Parathyroid adenoma (tissue), 2 donors: ENCODE results near the gene ABCC8.

Source experiments
- H2AFZ ChIP-seq: fragments of 300-600 bp; sonication (generic); one replicate; pipeline ENCODE4 v1.7.0; 2017; ENCODE audit warnings: antibody characterized with exemption, mild to moderate bottlenecking
- H3K27ac ChIP-seq: fragments of 300-600 bp; sonication (generic); one replicate; pipeline ENCODE4 v1.7.0; 2017
- H3K27me3 ChIP-seq: fragments of 300-600 bp; sonication (generic); one replicate; pipeline ENCODE4 v1.7.0; 2017; ENCODE audit warnings: low read length; ENCODE audit not compliant: control insufficient read depth, insufficient read depth
- H3K36me3 ChIP-seq: fragments of 300-600 bp; sonication (generic); one replicate; pipeline ENCODE4 v1.7.0; 2017; ENCODE audit warnings: low read length; ENCODE audit not compliant: control insufficient read depth, insufficient read depth
- H3K4me1 ChIP-seq: fragments of 300-600 bp; sonication (generic); one replicate; pipeline ENCODE4 v1.7.0; 2017; ENCODE audit warnings: control low read depth
- H3K4me2 ChIP-seq: fragments of 300-600 bp; sonication (generic); one replicate; pipeline ENCODE4 v1.7.0; 2017; ENCODE audit warnings: low read length
- H3K4me3 ChIP-seq: fragments of 300-600 bp; sonication (generic); one replicate; pipeline ENCODE4 v1.7.0; 2017; ENCODE audit warnings: low read depth, low read length
- H3K79me2 ChIP-seq: fragments of 300-600 bp; sonication (generic); one replicate; pipeline ENCODE4 v1.7.0; 2017; ENCODE audit warnings: control low read depth
- H3K9ac ChIP-seq: fragments of 300-600 bp; sonication (generic); one replicate; pipeline ENCODE4 v1.7.0; 2017; ENCODE audit warnings: mild to moderate bottlenecking
- H3K9me3 ChIP-seq: fragments of 300-600 bp; sonication (generic); one replicate; pipeline ENCODE4 v1.7.0; 2017; ENCODE audit warnings: low read length; ENCODE audit not compliant: control insufficient read depth
- TF ChIP-seq, protein P1 (sequence below): fragments of 300-600 bp; sonication (generic); IDR thresholded peaks from one replicate; pipeline ENCODE4 v1.7.0; 2017; ENCODE audit warnings: antibody characterized with exemption, mild to moderate bottlenecking
- donor health status: primary hyperparathyroidism.

ABCC8 gene

DNA sequence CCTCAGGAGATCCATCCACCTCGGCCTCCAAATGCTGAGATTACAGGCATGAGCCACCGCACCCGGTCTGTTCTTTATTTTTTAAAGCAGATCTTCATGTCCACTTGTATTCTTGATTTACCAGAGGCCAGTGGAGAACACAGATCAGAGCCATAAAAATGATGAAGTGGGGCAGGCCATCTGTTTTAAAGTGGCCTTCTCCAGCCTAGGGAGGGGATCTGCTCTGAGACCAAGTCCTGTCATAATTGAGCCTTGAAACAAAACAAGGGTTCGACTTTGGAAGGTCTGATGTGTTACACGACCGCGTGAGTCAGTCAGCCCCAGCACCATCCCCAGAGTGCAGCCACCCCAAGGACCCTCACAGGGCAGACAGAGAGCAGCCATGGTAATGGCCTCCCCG, 27.5 kb downstream of the ABCC8 start:
- H2AFZ ChIP-seq = no peak overlapping the region
- no peaks in the 10 kb centered on the region for H3K79me2 ChIP-seq
- no peak overlapping the region for H3K4me3 ChIP-seq
- no peak overlapping the region for H3K4me2 ChIP-seq
- no peak overlapping the region for H3K9ac ChIP-seq
- H3K9me3 ChIP-seq = no peaks in the 10 kb centered on the region
- H3K4me1 ChIP-seq = no peaks in the 10 kb centered on the region
- no peaks in the 10 kb centered on the region for H3K27me3 ChIP-seq
- H3K27ac ChIP-seq = no peak overlapping the region
- TF ChIP-seq, protein P1, sequence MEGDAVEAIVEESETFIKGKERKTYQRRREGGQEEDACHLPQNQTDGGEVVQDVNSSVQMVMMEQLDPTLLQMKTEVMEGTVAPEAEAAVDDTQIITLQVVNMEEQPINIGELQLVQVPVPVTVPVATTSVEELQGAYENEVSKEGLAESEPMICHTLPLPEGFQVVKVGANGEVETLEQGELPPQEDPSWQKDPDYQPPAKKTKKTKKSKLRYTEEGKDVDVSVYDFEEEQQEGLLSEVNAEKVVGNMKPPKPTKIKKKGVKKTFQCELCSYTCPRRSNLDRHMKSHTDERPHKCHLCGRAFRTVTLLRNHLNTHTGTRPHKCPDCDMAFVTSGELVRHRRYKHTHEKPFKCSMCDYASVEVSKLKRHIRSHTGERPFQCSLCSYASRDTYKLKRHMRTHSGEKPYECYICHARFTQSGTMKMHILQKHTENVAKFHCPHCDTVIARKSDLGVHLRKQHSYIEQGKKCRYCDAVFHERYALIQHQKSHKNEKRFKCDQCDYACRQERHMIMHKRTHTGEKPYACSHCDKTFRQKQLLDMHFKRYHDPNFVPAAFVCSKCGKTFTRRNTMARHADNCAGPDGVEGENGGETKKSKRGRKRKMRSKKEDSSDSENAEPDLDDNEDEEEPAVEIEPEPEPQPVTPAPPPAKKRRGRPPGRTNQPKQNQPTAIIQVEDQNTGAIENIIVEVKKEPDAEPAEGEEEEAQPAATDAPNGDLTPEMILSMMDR = no peak
- no peaks in the 10 kb centered on the region for H3K36me3 ChIP-seq

GRCh38 chr11:17446482-17446881, 30.2 kb downstream of the ABCC8 start:
- Histone ChIP-seq H3K4me2 (no peak overlapping the region), H3K27ac (no peak overlapping the region), H3K36me3 (no peaks in the 10 kb centered on the region), H3K9me3 (no peaks in the 10 kb centered on the region), H3K79me2 (no peaks in the 10 kb centered on the region), H3K9ac (no peak overlapping the region), H3K4me1 (no peaks in the 10 kb centered on the region), H2AFZ (no peak overlapping the region), H3K4me3 (no peak overlapping the region), H3K27me3 (no peaks in the 10 kb centered on the region)
- TF ChIP-seq, protein P1 = no peak

DNA sequence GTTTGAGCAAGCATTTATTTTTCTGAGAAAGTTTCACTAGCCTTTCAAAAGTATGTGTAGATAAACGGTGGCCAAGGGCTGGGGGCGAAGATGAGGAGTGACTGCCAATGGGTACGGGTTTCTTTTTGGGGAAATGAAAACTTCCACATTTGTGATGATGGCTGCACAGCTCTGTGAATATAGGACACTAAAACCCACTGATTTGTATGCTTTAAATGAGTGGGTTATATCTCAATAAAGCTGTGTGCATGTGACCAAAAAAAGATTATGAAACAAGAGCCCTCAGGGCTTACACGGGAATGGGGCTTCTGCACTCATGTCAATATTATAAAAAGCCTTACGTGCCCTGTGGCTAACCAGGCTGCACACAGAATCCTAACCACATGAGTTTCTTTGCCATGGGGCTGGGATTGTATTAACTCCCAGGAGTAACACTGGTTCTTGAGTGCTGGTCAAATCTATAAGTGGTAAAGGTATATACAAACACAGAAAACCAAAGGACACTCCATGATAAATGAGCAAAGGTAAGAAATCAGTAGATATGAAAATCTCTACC, 31.3 kb downstream of the ABCC8 start:
- no peak overlapping the region for H2AFZ ChIP-seq
- no peaks in the 10 kb centered on the region for H3K27me3 ChIP-seq
- H3K27ac ChIP-seq = no peak overlapping the region
- TF ChIP-seq, protein P1 = no peak
- H3K9ac ChIP-seq = no peak overlapping the region
- no peaks in the 10 kb centered on the region for H3K9me3 ChIP-seq
- no peaks in the 10 kb centered on the region for H3K79me2 ChIP-seq
- no peak overlapping the region for H3K4me2 ChIP-seq
- H3K4me1 ChIP-seq = no peaks in the 10 kb centered on the region
- H3K4me3 ChIP-seq = no peak overlapping the region
- H3K36me3 ChIP-seq = no peaks in the 10 kb centered on the region

GRCh38 chr11:17443926-17444690, 32.5 kb downstream of the ABCC8 start:
- no peaks in the 10 kb centered on the region for H3K79me2 ChIP-seq
- no peaks in the 10 kb centered on the region for H3K4me1 ChIP-seq
- TF ChIP-seq, protein P1 = no peak
- no peaks in the 10 kb centered on the region for H3K9me3 ChIP-seq
- no peak overlapping the region for H3K4me2 ChIP-seq
- no peak overlapping the region for H3K4me3 ChIP-seq
- H3K9ac ChIP-seq = no peak overlapping the region
- H2AFZ ChIP-seq = no peak overlapping the region
- no peak overlapping the region for H3K27ac ChIP-seq
- no peaks in the 10 kb centered on the region for H3K36me3 ChIP-seq
- no peaks in the 10 kb centered on the region for H3K27me3 ChIP-seq

- Histone ChIP-seq H3K27ac (no peak overlapping the region), H3K9me3 (no peaks in the 10 kb centered on the region), H3K79me2 (no peaks in the 10 kb centered on the region), H3K4me3 (no peak overlapping the region), H3K4me2 (no peak overlapping the region), H2AFZ (no peak overlapping the region), H3K4me1 (no peaks in the 10 kb centered on the region), H3K27me3 (no peaks in the 10 kb centered on the region), H3K9ac (no peak overlapping the region), H3K36me3 (no peaks in the 10 kb centered on the region)
- TF ChIP-seq, protein P1 = no peak
These were observed 33.2 kb downstream of the ABCC8 start for GRCh38 chr11:17443423-17443822.
